Hepatocyte (in vitro differentiated cells): Measurements from ENCODE around the gene KIF6. TPM values are rescaled to one million over a fixed set of nuclear protein-coding genes. Genes with fewer than 3 reads are reported as not detected.

Experiments
- DNase-seq: peaks from one replicate; pipeline ENCODE4 v3.0.0-alpha.2; 2016; ENCODE audit warnings: low spot score
- H2AFZ ChIP-seq: fragments of 200-600 bp; sonication (generic); 2 replicates; pipeline ENCODE4 v1.6.0; 2016; ENCODE audit warnings: antibody characterized with exemption, mild to moderate bottlenecking
- H3K27ac ChIP-seq: fragments of 200-600 bp; sonication (generic); 2 replicates; pipeline ENCODE4 v1.5.1; 2016; ENCODE audit warnings: mild to moderate bottlenecking
- H3K27me3 ChIP-seq: fragments of 200-600 bp; sonication (generic); 2 replicates; pipeline ENCODE4 v1.6.1; 2016
- H3K36me3 ChIP-seq: fragments of 200-600 bp; sonication (generic); replicated peaks from 2 replicates; pipeline ENCODE4 v1.5.1; 2016; ENCODE audit warnings: low read depth; ENCODE audit not compliant: insufficient read depth
- H3K4me1 ChIP-seq: fragments of 200-600 bp; sonication (generic); 2 replicates; pipeline ENCODE4 v1.5.1; 2016; ENCODE audit warnings: mild to moderate bottlenecking, moderate library complexity; ENCODE audit not compliant: insufficient read depth
- H3K4me2 ChIP-seq: fragments of 200-600 bp; sonication (generic); 2 replicates; pipeline ENCODE4 v1.6.0; 2016
- H3K4me3 ChIP-seq: fragments of 200-600 bp; sonication (generic); 2 replicates; pipeline ENCODE4 v1.5.1; 2016; ENCODE audit warnings: mild to moderate bottlenecking
- H3K79me2 ChIP-seq: fragments of 200-600 bp; sonication (generic); 2 replicates; pipeline ENCODE4 v1.6.0; 2017; ENCODE audit warnings: mild to moderate bottlenecking
- H3K9me2 ChIP-seq: fragments of 200-600 bp; sonication (generic); replicated peaks from 2 replicates; pipeline ENCODE4 v1.6.0; 2017; ENCODE audit warnings: mild to moderate bottlenecking; ENCODE audit not compliant: insufficient read depth
- H3K9me3 ChIP-seq: fragments of 200-600 bp; sonication (generic); 2 replicates; pipeline ENCODE4 v1.5.1; 2016; ENCODE audit warnings: low read depth, mild to moderate bottlenecking
- H4K20me1 ChIP-seq: fragments of 200-600 bp; sonication (generic); 2 replicates; pipeline ENCODE4 v1.6.0; 2016; ENCODE audit warnings: mild to moderate bottlenecking; ENCODE audit not compliant: insufficient read depth, poor library complexity, severe bottlenecking
- CTCF ChIP-seq: fragments of 200-600 bp; sonication (generic); IDR thresholded peaks from 2 replicates; pipeline ENCODE4 v1.5.1; 2016; ENCODE audit warnings: antibody characterized with exemption, mild to moderate bottlenecking; ENCODE audit not compliant: poor library complexity
- EZH2 ChIP-seq: fragments of 200-600 bp; sonication (generic); IDR thresholded peaks from 2 replicates; pipeline ENCODE4 v1.6.1; 2016; ENCODE audit warnings: antibody characterized with exemption, mild to moderate bottlenecking, borderline replicate concordance
- EZH2phosphoT487 ChIP-seq: fragments of 200-600 bp; sonication (generic); IDR thresholded peaks from one replicate; pipeline ENCODE4 v1.6.1; 2018; ENCODE audit warnings: antibody characterized with exemption, mild to moderate bottlenecking, low read depth, moderate library complexity; ENCODE audit not compliant: unreplicated experiment, severe bottlenecking
- WGBS: methylation state at CpG from one replicate; pipeline ENCODE4 v1.1.6; 2016; ENCODE audit warnings: low lambda C conversion rate; ENCODE audit errors: missing lambda C conversion rate; 5-methylcytosine and 5-hydroxymethylcytosine counted together
- polyA plus RNA-seq: library from polyadenylated mRNA; unstranded; fragments of >200 nt; fragmentation: Nextera tagmentation; extraction: Ambion mirVana; gene quantifications from 2 replicates; pipeline ENCODE4 v1.2.1, GENCODE V29; 2016
- total RNA-seq: library from RNA; depleted of rRNA; stranded (reverse); fragments of >200 nt; gene quantifications from 2 replicates; pipeline ENCODE4 v1.2.3, GENCODE V29; 2014

The KIF6 gene
- total and polyA plus RNA-seq, 2 experiments from 2014 or later: 0.87 to 2.3 TPM

- Histone ChIP-seq H3K4me1 (no peaks in the 10 kb centered on the region), H3K79me2 (no peaks in the 10 kb centered on the region), H2AFZ (no peak overlapping the region), H4K20me1 (no peaks in the 10 kb centered on the region), H3K9me2 (no peaks in the 10 kb centered on the region), H3K36me3 (no peaks in the 10 kb centered on the region), H3K27ac (no peak overlapping the region), H3K9me3 (no peaks in the 10 kb centered on the region), H3K4me2 (no peak overlapping the region), H3K4me3 (no peak overlapping the region), H3K27me3 (no peaks in the 10 kb centered on the region)
- DNase-seq: no peak
- 31% methylated on average over 4 of the region's 4 CpGs for WGBS
- no peak for TF ChIP-seq CTCF
- no peak for TF ChIP-seq EZH2
- TF ChIP-seq EZH2phosphoT487: no peak
These were observed 308.5 kb downstream of the KIF6 start for GRCh38 chr6:39416728-39417127.

GRCh38 chr6:39416026-39416425 is 309.2 kb downstream of the KIF6 start:
- no peaks in the 10 kb centered on the region for H3K36me3 ChIP-seq
- H4K20me1 ChIP-seq: no peaks in the 10 kb centered on the region
- WGBS: 88% methylated on average over 3 of the region's 3 CpGs
- H3K4me3 ChIP-seq: no peak overlapping the region
- no peaks in the 10 kb centered on the region for H3K4me1 ChIP-seq
- H3K27ac ChIP-seq: no peak overlapping the region
- no peak for TF ChIP-seq CTCF
- no peak for TF ChIP-seq EZH2
- no peak for DNase-seq
- H3K27me3 ChIP-seq: no peaks in the 10 kb centered on the region
- H3K9me2 ChIP-seq: no peaks in the 10 kb centered on the region
- no peak overlapping the region for H2AFZ ChIP-seq
- no peak overlapping the region for H3K4me2 ChIP-seq
- H3K9me3 ChIP-seq: no peaks in the 10 kb centered on the region
- H3K79me2 ChIP-seq: no peaks in the 10 kb centered on the region

- no peak overlapping the region for H2AFZ ChIP-seq
- 74% methylated on average over 3 of the region's 3 CpGs for WGBS
- no peak for TF ChIP-seq CTCF
- no peak for TF ChIP-seq EZH2phosphoT487
These were observed 309.7 kb downstream of the KIF6 start for GRCh38 chr6:39415482-39415881.

GRCh38 chr6:39411465-39411864 is 313.7 kb downstream of the KIF6 start:
- no peak for DNase-seq
- TF ChIP-seq EZH2phosphoT487 (no peak), EZH2 (no peak), CTCF (no peak)
- Histone ChIP-seq H3K9me3 (no peaks in the 10 kb centered on the region), H2AFZ (no peak overlapping the region), H3K4me3 (no peak overlapping the region), H3K4me1 (no peaks in the 10 kb centered on the region), H3K36me3 (no peaks in the 10 kb centered on the region), H3K79me2 (no peaks in the 10 kb centered on the region), H3K27me3 (no peaks in the 10 kb centered on the region), H3K4me2 (no peak overlapping the region), H3K9me2 (no peaks in the 10 kb centered on the region), H3K27ac (no peak overlapping the region), H4K20me1 (no peaks in the 10 kb centered on the region)
- WGBS: 97% methylated on average over 1 of the region's 1 CpG

More at GRCh38 chr6:39415482-39415881, 309.7 kb downstream of the KIF6 start:
- H3K4me1 ChIP-seq: no peaks in the 10 kb centered on the region
- H4K20me1 ChIP-seq: no peaks in the 10 kb centered on the region
- no peak for DNase-seq
- no peaks in the 10 kb centered on the region for H3K9me3 ChIP-seq
- H3K4me2 ChIP-seq: no peak overlapping the region
- H3K27ac ChIP-seq: no peak overlapping the region
- no peaks in the 10 kb centered on the region for H3K36me3 ChIP-seq
- no peaks in the 10 kb centered on the region for H3K79me2 ChIP-seq
- H3K4me3 ChIP-seq: no peak overlapping the region
- no peaks in the 10 kb centered on the region for H3K27me3 ChIP-seq
- no peaks in the 10 kb centered on the region for H3K9me2 ChIP-seq
